Subcutaneous abdominal adipose tissue (tissue), 5 donors: Measurements from ENCODE around the gene ZNF322.

ENCODE experiments used
- H3K27ac ChIP-seq: one replicate; pipeline ENCODE4 v1.7.0; 2013; ENCODE audit warnings: low read depth, mild to moderate bottlenecking, inconsistent platforms, low read length, moderate library complexity
- H3K27me3 ChIP-seq, 5 donors: one replicate each; pipeline ENCODE4 v1.7.0; 2013; ENCODE audit warnings: low read length in 5 of 5, inconsistent platforms in 1 of 5; ENCODE audit not compliant: control insufficient read depth in 5 of 5, insufficient read depth in 4 of 5
- H3K36me3 ChIP-seq, 5 donors: one replicate each; pipeline ENCODE4 v1.7.0; 2013; ENCODE audit warnings: low read length in 5 of 5; ENCODE audit not compliant: control insufficient read depth in 5 of 5, insufficient read depth in 5 of 5
- H3K4me1 ChIP-seq, 5 donors: one replicate each; pipeline ENCODE4 v1.7.0; 2013; ENCODE audit warnings: low read length in 5 of 5, mild to moderate bottlenecking in 3 of 5, moderate library complexity in 1 of 5; ENCODE audit not compliant: control insufficient read depth in 5 of 5, insufficient read depth in 5 of 5
- H3K4me3 ChIP-seq, 5 donors: one replicate each; pipeline ENCODE4 v1.7.0; 2013; ENCODE audit warnings: low read length in 5 of 5, low read depth in 1 of 5
- H3K9ac ChIP-seq, 5 donors: one replicate each; pipeline ENCODE4 v1.7.0; 2013; ENCODE audit warnings: low read length in 5 of 5, mild to moderate bottlenecking in 4 of 5, moderate library complexity in 3 of 5
- H3K9me3 ChIP-seq, 5 donors: one replicate each; pipeline ENCODE4 v1.7.0; 2013; ENCODE audit warnings: low read length in 5 of 5; ENCODE audit not compliant: control insufficient read depth in 5 of 5
- donor health status: healthy.
- donor health status: healthy.
- donor health status: healthy.
- donor health status: healthy.
- donor health status: healthy.

ZNF322 gene

DNA sequence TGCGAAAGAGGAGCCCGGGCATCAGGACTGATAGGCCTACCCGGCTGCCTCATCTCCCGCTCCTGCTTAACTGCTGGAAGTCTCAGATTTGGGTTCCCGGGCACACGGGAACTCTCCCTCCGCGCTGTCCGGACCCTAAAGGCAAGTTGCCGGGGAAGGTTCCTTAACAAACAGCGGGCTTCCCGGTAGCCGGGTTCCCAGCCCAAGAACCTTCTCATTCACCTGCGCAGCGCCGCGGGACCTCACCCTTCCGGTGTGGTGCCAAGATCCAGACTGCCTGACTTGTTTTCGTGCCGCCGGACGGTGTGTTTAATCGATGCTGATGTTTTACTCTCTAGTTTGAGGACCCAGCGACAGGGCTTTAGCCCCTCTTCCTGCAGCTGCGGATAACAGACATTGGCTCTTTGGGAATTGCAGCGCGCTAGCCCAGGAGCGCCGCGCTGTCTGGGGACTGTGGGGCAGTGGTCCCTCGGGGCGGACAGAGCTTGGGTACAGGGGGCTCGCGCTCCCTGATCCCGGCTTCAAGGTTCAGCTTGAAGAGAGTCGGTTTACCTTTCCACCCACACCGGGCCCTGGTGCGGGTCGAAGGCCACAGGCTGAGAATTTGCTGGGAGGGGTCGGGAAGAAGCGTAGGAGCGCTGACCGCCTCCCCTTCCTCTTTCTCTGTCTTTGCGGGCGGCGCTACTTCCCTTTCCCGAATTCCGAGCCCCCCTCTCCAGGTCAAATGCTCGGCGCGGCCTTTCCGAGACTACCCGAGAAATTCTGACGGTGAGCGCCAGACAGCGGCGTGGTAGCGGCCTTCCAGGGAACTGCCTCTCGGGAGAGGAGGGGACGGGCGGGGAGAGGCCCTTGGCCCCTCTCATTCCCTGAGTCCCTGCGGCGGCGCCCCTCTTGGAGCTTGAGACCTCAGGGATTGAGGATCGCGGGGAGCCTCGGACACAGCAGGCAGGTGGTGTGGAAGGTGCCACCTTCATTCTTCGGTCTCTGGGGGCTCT, 45.6 kb downstream of the ZNF322 start:
- peaks cover 0 to 2% (median 0%) of the 10 kb centered on the region in 5 donors for H3K9me3 ChIP-seq
- H3K27me3 ChIP-seq: peaks cover 11 to 37% (median 21%) of the 10 kb centered on the region in 5 donors
- peak overlapping the region in 4 of 5 donors; percentile 48 to 61 (median 55) for H3K4me3 ChIP-seq
- H3K36me3 ChIP-seq: no peaks in the 10 kb centered on the region
- H3K27ac ChIP-seq: no peak overlapping the region
- H3K9ac ChIP-seq: peak overlapping the region in 2 of 5 donors; percentile 51 to 71
- peaks cover 0 to 14% (median 11%) of the 10 kb centered on the region in 5 donors for H3K4me1 ChIP-seq

DNA sequence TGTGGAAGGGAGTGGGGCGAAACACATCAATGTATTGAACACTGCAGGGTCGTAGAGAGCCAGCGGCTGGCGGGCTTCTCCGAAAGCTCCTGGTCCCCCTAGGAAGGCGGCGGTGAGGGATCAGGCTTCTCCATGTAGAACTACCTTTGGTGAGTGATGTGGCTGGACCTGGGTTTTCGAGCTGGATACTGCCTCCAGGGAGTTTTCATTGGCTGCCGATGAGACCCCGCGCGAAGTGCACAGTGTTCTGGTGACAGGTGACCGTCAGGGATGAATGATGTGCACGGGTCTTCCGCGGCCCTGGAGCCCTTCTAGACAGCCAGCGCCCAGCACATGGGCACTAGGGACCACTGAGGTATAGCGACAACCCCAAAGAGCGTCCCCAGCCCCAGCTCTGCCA, 46.3 kb downstream of the ZNF322 start:
- H3K27me3 ChIP-seq: peaks cover 11 to 37% (median 21%) of the 10 kb centered on the region in 5 donors
- H3K4me1 ChIP-seq: peaks cover 0 to 14% (median 11%) of the 10 kb centered on the region in 5 donors
- no peaks in the 10 kb centered on the region for H3K36me3 ChIP-seq
- H3K4me3 ChIP-seq: no peak overlapping the region
- H3K27ac ChIP-seq: no peak overlapping the region
- no peak overlapping the region for H3K9ac ChIP-seq
- peaks cover 0 to 2% (median 0%) of the 10 kb centered on the region in 5 donors for H3K9me3 ChIP-seq

DNA sequence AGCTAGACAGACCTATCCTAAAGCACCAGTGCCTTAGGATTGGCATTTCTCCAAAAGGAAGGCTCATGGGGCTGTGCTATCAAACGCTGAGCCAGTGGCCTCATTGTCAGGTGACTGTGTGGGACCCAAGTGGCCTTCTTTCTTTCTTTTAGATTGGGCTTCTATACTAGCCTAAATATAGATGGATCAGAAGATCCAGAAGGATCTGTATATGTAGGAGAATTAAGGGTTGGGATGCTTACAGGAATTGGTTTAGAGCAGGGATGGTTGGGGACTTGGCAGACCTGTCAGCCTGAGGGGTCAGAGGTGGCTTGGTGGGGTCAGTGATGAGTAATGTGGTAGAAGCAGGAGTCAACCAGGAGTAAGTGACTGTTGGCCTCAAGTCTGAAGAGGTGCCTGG, 47.9 kb downstream of the ZNF322 start:
- H3K36me3 ChIP-seq: no peaks in the 10 kb centered on the region
- H3K9me3 ChIP-seq: no peaks in the 10 kb centered on the region
- H3K27me3 ChIP-seq: peaks cover 11 to 37% (median 21%) of the 10 kb centered on the region in 5 donors
- H3K4me3 ChIP-seq: no peak overlapping the region
- no peak overlapping the region for H3K9ac ChIP-seq
- no peak overlapping the region for H3K27ac ChIP-seq
- peaks cover 0 to 15% (median 13%) of the 10 kb centered on the region in 5 donors for H3K4me1 ChIP-seq

DNA sequence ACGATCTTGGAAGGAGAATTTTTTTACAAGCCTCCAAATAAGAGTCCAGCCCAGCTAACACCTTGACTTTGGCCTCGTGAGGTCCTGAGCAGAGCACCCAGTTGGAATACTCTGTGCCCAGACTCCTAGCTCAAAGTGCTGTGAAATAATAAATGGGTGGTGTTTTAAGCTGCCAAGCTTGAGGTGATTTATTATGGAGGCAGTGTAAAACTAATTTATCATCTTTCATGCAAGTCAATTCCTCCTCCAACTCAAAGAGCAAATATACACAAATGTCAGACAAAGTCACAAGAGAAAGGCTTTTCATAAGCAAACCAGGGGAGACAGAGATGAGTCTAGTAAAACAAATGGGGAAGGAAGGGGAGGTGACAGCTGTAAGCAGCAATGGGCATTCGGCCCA, 50.1 kb downstream of the ZNF322 start:
- H3K4me1 ChIP-seq: peaks cover 0 to 14% (median 11%) of the 10 kb centered on the region in 5 donors
- no peak overlapping the region for H3K4me3 ChIP-seq
- H3K9me3 ChIP-seq: no peaks in the 10 kb centered on the region
- H3K36me3 ChIP-seq: no peaks in the 10 kb centered on the region
- no peak overlapping the region for H3K27ac ChIP-seq
- no peak overlapping the region for H3K9ac ChIP-seq
- peaks cover 10 to 26% (median 15%) of the 10 kb centered on the region in 5 donors for H3K27me3 ChIP-seq

DNA sequence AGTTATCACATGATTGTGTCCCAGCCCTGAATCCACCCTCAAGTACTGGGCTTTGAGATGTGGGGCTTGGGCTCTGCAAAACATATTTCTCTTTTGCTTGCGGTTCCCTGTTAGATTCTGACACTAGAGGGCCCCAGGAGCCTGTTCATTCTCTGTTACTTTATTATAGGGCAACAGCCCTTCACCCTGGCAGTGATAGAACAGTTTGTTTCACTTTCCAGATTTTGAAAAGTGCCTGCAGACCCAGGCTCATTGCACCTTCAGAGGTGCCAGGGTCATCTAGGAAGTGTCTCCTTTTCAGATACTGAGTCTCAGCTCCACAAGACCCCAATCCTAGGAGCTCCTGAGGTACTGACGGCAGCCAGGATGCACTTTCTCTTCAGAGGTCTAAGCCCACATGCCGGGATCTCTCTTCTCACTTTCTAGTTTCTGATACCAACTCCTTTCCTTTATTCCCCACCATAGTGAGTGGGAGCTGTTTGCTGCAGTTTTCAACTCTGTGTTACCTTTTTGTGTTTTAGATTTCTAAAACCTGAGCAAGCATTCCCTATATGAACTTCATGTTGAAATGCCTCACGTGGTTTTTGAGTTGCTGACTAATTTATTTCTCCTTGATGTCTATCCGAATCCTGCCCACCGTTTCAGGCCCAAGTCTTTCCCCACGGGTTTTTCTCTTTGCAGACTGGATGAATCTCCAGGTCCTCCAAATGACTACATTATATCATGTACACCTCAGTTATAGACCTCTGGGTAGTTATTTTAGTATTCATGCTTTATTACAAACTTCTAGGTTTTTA, 51.9 kb downstream of the ZNF322 start:
- Histone ChIP-seq H3K9ac (peak overlapping the region in 1 of 5 donors; percentile 52), H3K27me3 (peaks cover 0 to 8% (median 4%) of the 10 kb centered on the region in 5 donors), H3K36me3 (no peaks in the 10 kb centered on the region), H3K9me3 (no peaks in the 10 kb centered on the region), H3K4me1 (peaks cover 0 to 5% (median 0%) of the 10 kb centered on the region in 5 donors), H3K27ac (no peak overlapping the region), H3K4me3 (peak overlapping the region in 3 of 5 donors; percentile 9 to 40 (median 29))

DNA sequence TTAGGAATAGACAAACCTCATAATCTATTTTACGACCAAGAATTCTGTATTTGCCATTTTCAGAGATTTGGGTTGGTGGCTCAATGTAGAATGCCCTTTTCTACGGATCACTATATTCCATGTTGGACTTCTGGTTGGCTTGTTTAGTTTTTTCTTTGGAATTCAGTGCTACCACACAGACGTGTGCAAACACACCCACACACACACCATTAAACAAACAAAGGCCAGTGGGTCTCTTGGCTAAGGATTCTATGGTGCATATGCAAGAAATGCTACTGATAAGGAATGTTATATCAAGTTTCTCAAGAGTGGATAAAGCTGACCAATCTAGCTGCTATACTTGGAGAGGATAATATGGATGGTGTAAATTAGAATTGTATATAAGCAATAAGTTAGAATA, 54.7 kb downstream of the ZNF322 start:
- H3K9ac ChIP-seq: no peak overlapping the region
- no peak overlapping the region for H3K4me3 ChIP-seq
- H3K9me3 ChIP-seq: no peaks in the 10 kb centered on the region
- peaks cover 0 to 5% (median 0%) of the 10 kb centered on the region in 5 donors for H3K4me1 ChIP-seq
- H3K36me3 ChIP-seq: peaks cover 0 to 7% (median 5%) of the 10 kb centered on the region in 5 donors
- no peak overlapping the region for H3K27ac ChIP-seq
- no peaks in the 10 kb centered on the region for H3K27me3 ChIP-seq

DNA sequence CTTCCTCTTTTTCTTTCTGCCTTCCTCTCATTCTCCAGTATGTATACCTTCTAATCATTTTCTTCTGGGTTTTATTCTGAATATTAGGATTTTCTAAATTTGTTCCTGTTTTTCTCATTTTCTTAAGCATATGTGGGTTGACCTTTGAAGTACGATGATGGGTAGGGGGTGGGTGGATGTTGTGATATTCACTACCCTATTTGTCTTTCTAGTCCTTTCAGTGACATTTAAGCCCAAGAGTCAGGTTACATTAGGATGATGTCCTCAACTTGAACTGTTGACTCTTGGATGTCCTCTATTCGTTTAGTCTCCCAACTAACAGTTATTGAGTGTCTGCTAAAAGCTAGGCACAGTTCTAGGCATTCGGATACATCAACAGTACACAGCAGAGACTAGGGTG, 55.5 kb downstream of the ZNF322 start:
- Histone ChIP-seq H3K4me1 (peaks cover 0 to 5% (median 0%) of the 10 kb centered on the region in 5 donors), H3K9me3 (no peaks in the 10 kb centered on the region), H3K9ac (no peak overlapping the region), H3K27ac (no peak overlapping the region), H3K27me3 (no peaks in the 10 kb centered on the region), H3K4me3 (no peak overlapping the region), H3K36me3 (peaks cover 5 to 14% (median 9%) of the 10 kb centered on the region in 5 donors)

DNA sequence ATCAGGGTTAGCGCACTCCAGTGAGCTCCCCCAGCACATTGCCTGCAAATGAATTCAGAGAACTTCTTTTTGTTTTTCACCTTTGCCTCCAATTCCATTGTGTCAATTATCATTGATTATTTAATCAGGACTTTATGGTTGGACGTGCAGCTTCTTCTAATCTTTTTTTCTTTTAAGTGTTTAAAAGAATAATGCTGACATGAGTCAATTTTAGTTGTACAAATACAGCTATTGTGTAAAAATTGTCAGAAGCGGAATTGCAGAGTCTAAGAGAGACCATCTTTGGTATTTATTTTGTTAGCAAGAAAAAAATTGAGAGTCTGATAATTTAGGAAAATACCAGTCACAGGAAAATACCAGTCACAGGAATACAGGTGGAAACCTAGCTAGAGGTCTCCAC, 57.3 kb downstream of the ZNF322 start:
- Histone ChIP-seq H3K27ac (no peak overlapping the region), H3K9ac (no peak overlapping the region), H3K27me3 (no peaks in the 10 kb centered on the region), H3K9me3 (no peaks in the 10 kb centered on the region), H3K36me3 (peaks cover 5 to 25% (median 19%) of the 10 kb centered on the region in 5 donors), H3K4me1 (peaks cover 0 to 10% (median 10%) of the 10 kb centered on the region in 5 donors), H3K4me3 (no peak overlapping the region)

DNA sequence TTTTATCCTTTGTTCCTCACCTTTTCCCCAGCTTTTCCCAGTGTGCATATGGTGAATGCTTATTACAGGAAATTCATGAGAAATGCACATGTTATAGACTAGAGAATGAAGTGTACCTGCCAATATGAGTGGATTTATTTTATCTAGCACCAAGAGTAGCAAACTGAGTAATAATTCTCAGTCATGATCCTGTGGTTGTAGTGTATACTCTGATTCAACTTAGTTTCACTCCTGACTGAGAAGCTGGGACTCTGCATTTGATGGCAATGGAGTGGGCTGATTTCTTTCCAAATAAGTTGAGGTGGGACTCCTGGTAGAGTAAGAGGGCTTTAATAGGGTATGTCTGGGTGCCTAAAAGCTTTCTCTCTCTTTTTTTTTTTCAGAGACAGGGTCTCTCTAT, 58.8 kb downstream of the ZNF322 start:
- no peak overlapping the region for H3K9ac ChIP-seq
- peaks cover 5 to 25% (median 19%) of the 10 kb centered on the region in 5 donors for H3K36me3 ChIP-seq
- H3K27ac ChIP-seq: no peak overlapping the region
- H3K4me3 ChIP-seq: no peak overlapping the region
- H3K27me3 ChIP-seq: no peaks in the 10 kb centered on the region
- peaks cover 3 to 18% (median 16%) of the 10 kb centered on the region in 5 donors for H3K4me1 ChIP-seq
- H3K9me3 ChIP-seq: no peaks in the 10 kb centered on the region
